ENCODE measurements around the gene ADGRE1. TPM values are rescaled to one million over a fixed set of nuclear protein-coding genes. Genes with fewer than 3 reads are reported as not detected.

Gene ADGRE1
- total and polyA plus RNA-seq, 5 donors from 2014 or later: 0.92 to 2.4 (median 1.2) TPM

DNA sequence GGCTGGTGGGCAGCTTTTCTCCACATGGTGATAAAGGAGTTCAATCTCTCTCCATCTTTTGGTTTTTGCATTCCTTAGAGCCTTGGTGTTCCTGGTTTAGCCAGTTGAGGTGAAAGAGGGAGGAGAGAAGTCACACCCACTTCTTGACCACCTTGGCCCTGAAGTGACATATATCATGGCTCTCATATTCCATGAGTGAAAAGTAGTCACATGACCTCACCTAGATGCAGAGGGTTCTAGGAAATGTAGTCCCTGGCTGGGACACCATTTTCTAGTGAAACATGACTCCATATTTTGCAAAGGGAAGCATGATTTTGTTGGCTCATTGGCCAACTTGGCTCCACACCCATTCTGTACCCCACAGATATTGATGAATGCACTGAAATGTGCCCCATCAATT lies 16.1 kb downstream of the ADGRE1 start:
- Mint-ChIP-seq H3K36me3 (peaks cover 21% of the 10 kb centered on the region), H3K4me3 (no peak overlapping the region), H3K4me1 (no peaks in the 10 kb centered on the region), H3K9me3 (peaks cover 0 to 35% (median 10%) of the 10 kb centered on the region in 7 donors), H3K27ac (no peak overlapping the region), H3K27me3 (peaks cover 9% of the 10 kb centered on the region)
- Histone ChIP-seq H3K36me3 (ENCODE audit: control insufficient read depth, insufficient read depth, low read length) (no peaks in the 10 kb centered on the region), H3K4me1 (ENCODE audit: control insufficient read depth, insufficient read depth, low read length, poor library complexity, severe bottlenecking) (no peaks in the 10 kb centered on the region), H3K27ac (ENCODE audit: insufficient read depth, low read length, poor library complexity, severe bottlenecking) (no peak overlapping the region), H3K9me3 (ENCODE audit: control insufficient read depth in 2 of 2, low read length in 2 of 2) (peaks cover 15 to 25% of the 10 kb centered on the region in 2 experiments), H3K27me3 (ENCODE audit: control insufficient read depth, insufficient read depth, low read length) (no peaks in the 10 kb centered on the region), H3K4me3 (ENCODE audit: low read depth, low read length) (no peak overlapping the region)
- DNase-seq: no peak
- no peak for ATAC-seq (ENCODE audit: low read depth in 2 of 2)

DNA sequence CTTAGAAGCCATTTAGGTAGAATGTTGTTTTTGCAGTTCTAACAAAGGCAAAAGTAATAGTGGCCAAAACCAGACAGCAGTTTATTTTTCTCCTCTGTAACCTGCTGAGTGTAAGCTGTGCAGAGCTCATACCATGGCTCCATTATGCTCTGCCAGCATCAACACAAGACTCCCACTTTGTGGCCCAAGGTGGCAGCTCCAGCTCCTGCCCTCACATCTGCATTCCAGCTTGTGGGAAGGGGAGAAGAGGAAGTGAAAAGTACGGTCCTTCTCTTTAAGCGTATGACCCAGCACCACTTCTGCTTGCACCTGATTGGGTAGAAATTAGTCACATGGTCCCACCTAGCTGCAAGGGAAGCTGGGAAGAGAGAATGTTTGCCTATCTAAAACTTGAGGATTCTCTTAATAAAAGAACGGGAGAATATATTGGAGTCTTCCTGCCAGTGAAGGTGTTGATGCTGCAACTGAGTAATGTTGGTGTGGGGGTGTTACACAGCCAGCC lies 19.2 kb downstream of the ADGRE1 start:
- peaks cover 0 to 1% (median 0%) of the 10 kb centered on the region in 4 donors for H3K4me1 Mint-ChIP-seq
- Histone ChIP-seq H3K36me3 (ENCODE audit: control insufficient read depth, insufficient read depth, low read length) (no peaks in the 10 kb centered on the region), H3K4me3 (ENCODE audit: low read depth, low read length) (no peak overlapping the region), H3K9me3 (ENCODE audit: control insufficient read depth in 2 of 2, low read length in 2 of 2) (peaks cover 9 to 17% of the 10 kb centered on the region in 2 experiments), H3K27ac (ENCODE audit: insufficient read depth, low read length, poor library complexity, severe bottlenecking) (no peak overlapping the region), H3K4me1 (ENCODE audit: control insufficient read depth, insufficient read depth, low read length, poor library complexity, severe bottlenecking) (no peaks in the 10 kb centered on the region), H3K27me3 (ENCODE audit: control insufficient read depth, insufficient read depth, low read length) (no peaks in the 10 kb centered on the region)
- no peak overlapping the region for H3K27ac Mint-ChIP-seq
- no peak for DNase-seq
- peaks cover 9% of the 10 kb centered on the region for H3K27me3 Mint-ChIP-seq
- H3K4me3 Mint-ChIP-seq: no peak overlapping the region
- H3K9me3 Mint-ChIP-seq: peaks cover 0 to 20% (median 3%) of the 10 kb centered on the region in 7 donors
- peaks cover 5% of the 10 kb centered on the region for H3K36me3 Mint-ChIP-seq
- no peak for ATAC-seq (ENCODE audit: low read depth in 2 of 2)

GRCh38 chr19:6911523-6911922 lies 24.1 kb downstream of the ADGRE1 start:
- H3K9me3 Mint-ChIP-seq: peaks cover 0 to 23% (median 7%) of the 10 kb centered on the region in 7 donors
- Histone ChIP-seq H3K27me3 (ENCODE audit: control insufficient read depth, insufficient read depth, low read length) (no peaks in the 10 kb centered on the region), H3K4me1 (ENCODE audit: control insufficient read depth, insufficient read depth, low read length, poor library complexity, severe bottlenecking) (no peaks in the 10 kb centered on the region), H3K36me3 (ENCODE audit: control insufficient read depth, insufficient read depth, low read length) (no peaks in the 10 kb centered on the region), H3K9me3 (ENCODE audit: control insufficient read depth in 2 of 2, low read length in 2 of 2) (peaks cover 11 to 22% of the 10 kb centered on the region in 2 experiments), H3K27ac (ENCODE audit: insufficient read depth, low read length, poor library complexity, severe bottlenecking) (no peak overlapping the region), H3K4me3 (ENCODE audit: low read depth, low read length) (no peak overlapping the region)
- ATAC-seq (ENCODE audit: low read depth in 2 of 2): no peak
- peaks cover 5% of the 10 kb centered on the region for H3K36me3 Mint-ChIP-seq
- no peak for DNase-seq
- no peak overlapping the region for H3K27ac Mint-ChIP-seq
- no peaks in the 10 kb centered on the region for H3K27me3 Mint-ChIP-seq
- H3K4me1 Mint-ChIP-seq: peaks cover 0 to 1% (median 0%) of the 10 kb centered on the region in 4 donors
- no peak overlapping the region for H3K4me3 Mint-ChIP-seq

- H3K36me3 Mint-ChIP-seq: peaks cover 4% of the 10 kb centered on the region
- no peaks in the 10 kb centered on the region for H3K36me3 ChIP-seq (ENCODE audit: control insufficient read depth, insufficient read depth, low read length)
These were observed 26.9 kb downstream of the ADGRE1 start for GRCh38 chr19:6914321-6914720.

GRCh38 chr19:6916952-6917351 lies 29.6 kb downstream of the ADGRE1 start:
- Histone ChIP-seq H3K27me3 (ENCODE audit: control insufficient read depth, insufficient read depth, low read length) (no peaks in the 10 kb centered on the region), H3K4me3 (ENCODE audit: low read depth, low read length) (no peak overlapping the region), H3K9me3 (ENCODE audit: control insufficient read depth in 2 of 2, low read length in 2 of 2) (peaks cover 5 to 10% of the 10 kb centered on the region in 2 experiments), H3K27ac (ENCODE audit: insufficient read depth, low read length, poor library complexity, severe bottlenecking) (no peak overlapping the region), H3K36me3 (ENCODE audit: control insufficient read depth, insufficient read depth, low read length) (no peaks in the 10 kb centered on the region), H3K4me1 (ENCODE audit: control insufficient read depth, insufficient read depth, low read length, poor library complexity, severe bottlenecking) (no peaks in the 10 kb centered on the region)
- no peak for ATAC-seq (ENCODE audit: low read depth in 2 of 2)
- no peaks in the 10 kb centered on the region for H3K27me3 Mint-ChIP-seq
- no peak for DNase-seq
- H3K9me3 Mint-ChIP-seq: peaks cover 0 to 12% (median 5%) of the 10 kb centered on the region in 7 donors
- no peaks in the 10 kb centered on the region for H3K4me1 Mint-ChIP-seq
- no peak overlapping the region for H3K4me3 Mint-ChIP-seq
- H3K36me3 Mint-ChIP-seq: peaks cover 4% of the 10 kb centered on the region
- H3K27ac Mint-ChIP-seq: no peak overlapping the region

More at GRCh38 chr19:6914321-6914720, 26.9 kb downstream of the ADGRE1 start:
- Mint-ChIP-seq H3K4me1 (peaks cover 0 to 1% (median 0%) of the 10 kb centered on the region in 4 donors), H3K4me3 (no peak overlapping the region), H3K27me3 (no peaks in the 10 kb centered on the region), H3K9me3 (peaks cover 0 to 12% (median 7%) of the 10 kb centered on the region in 7 donors), H3K27ac (no peak overlapping the region)
- no peak for DNase-seq
- Histone ChIP-seq H3K27ac (ENCODE audit: insufficient read depth, low read length, poor library complexity, severe bottlenecking) (no peak overlapping the region), H3K9me3 (ENCODE audit: control insufficient read depth in 2 of 2, low read length in 2 of 2) (peaks cover 5 to 10% of the 10 kb centered on the region in 2 experiments), H3K27me3 (ENCODE audit: control insufficient read depth, insufficient read depth, low read length) (no peaks in the 10 kb centered on the region), H3K4me1 (ENCODE audit: control insufficient read depth, insufficient read depth, low read length, poor library complexity, severe bottlenecking) (no peaks in the 10 kb centered on the region), H3K4me3 (ENCODE audit: low read depth, low read length) (no peak overlapping the region)
- ATAC-seq (ENCODE audit: low read depth in 2 of 2): no peak

- peak overlapping the region in 1 of 3 donors; percentile 62 for H3K27ac Mint-ChIP-seq
- H3K9me3 Mint-ChIP-seq: peaks cover 0 to 8% (median 5%) of the 10 kb centered on the region in 7 donors
- H3K36me3 Mint-ChIP-seq: no peaks in the 10 kb centered on the region
- no peaks in the 10 kb centered on the region for H3K27me3 Mint-ChIP-seq
- H3K4me3 Mint-ChIP-seq: peak overlapping the region in 1 of 4 donors; percentile 91
- Histone ChIP-seq H3K36me3 (ENCODE audit: control insufficient read depth, insufficient read depth, low read length) (no peaks in the 10 kb centered on the region), H3K4me1 (ENCODE audit: control insufficient read depth, insufficient read depth, low read length, poor library complexity, severe bottlenecking) (no peaks in the 10 kb centered on the region), H3K4me3 (ENCODE audit: low read depth, low read length) (no peak overlapping the region), H3K27ac (ENCODE audit: insufficient read depth, low read length, poor library complexity, severe bottlenecking) (no peak overlapping the region), H3K27me3 (ENCODE audit: control insufficient read depth, insufficient read depth, low read length) (no peaks in the 10 kb centered on the region), H3K9me3 (ENCODE audit: control insufficient read depth in 2 of 2, low read length in 2 of 2) (peaks cover 0 to 9% of the 10 kb centered on the region in 2 experiments)
- ATAC-seq (ENCODE audit: low read depth in 2 of 2) (no peak), DNase-seq (no peak)
- peaks cover 2 to 12% (median 10%) of the 10 kb centered on the region in 4 donors for H3K4me1 Mint-ChIP-seq
These were observed 38.0 kb downstream of the ADGRE1 start for GRCh38 chr19:6925386-6925785.

GRCh38 chr19:6925801-6926751 lies 38.7 kb downstream of the ADGRE1 start:
- H3K4me3 Mint-ChIP-seq: peak overlapping the region; percentile 53 to 91 (median 66)
- peaks cover 2 to 12% (median 10%) of the 10 kb centered on the region in 4 donors for H3K4me1 Mint-ChIP-seq
- H3K27ac Mint-ChIP-seq: peak overlapping the region in 2 of 3 donors; percentile 62 to 92
- Histone ChIP-seq H3K27ac (ENCODE audit: insufficient read depth, low read length, poor library complexity, severe bottlenecking) (no peak overlapping the region), H3K4me1 (ENCODE audit: control insufficient read depth, insufficient read depth, low read length, poor library complexity, severe bottlenecking) (no peaks in the 10 kb centered on the region), H3K27me3 (ENCODE audit: control insufficient read depth, insufficient read depth, low read length) (no peaks in the 10 kb centered on the region), H3K36me3 (ENCODE audit: control insufficient read depth, insufficient read depth, low read length) (no peaks in the 10 kb centered on the region), H3K9me3 (ENCODE audit: control insufficient read depth in 2 of 2, low read length in 2 of 2) (peaks cover 0 to 9% of the 10 kb centered on the region in 2 experiments), H3K4me3 (ENCODE audit: low read depth, low read length) (peak overlapping the region; percentile 69)
- H3K27me3 Mint-ChIP-seq: no peaks in the 10 kb centered on the region
- no peaks in the 10 kb centered on the region for H3K36me3 Mint-ChIP-seq
- DNase-seq: peak in 1 of 3 donors; percentile 45
- ATAC-seq (ENCODE audit: low read depth in 2 of 2): no peak
- peaks cover 2 to 11% (median 5%) of the 10 kb centered on the region in 7 donors for H3K9me3 Mint-ChIP-seq
